NCI-H524 (cell line): ENCODE measurements around the gene OR14J1.
"Not testable (repeated sequence)": the region's sequence is repeated elsewhere in the genome, so short reads cannot be mapped to it uniquely, and the experiment has no call there.

ENCODE experiments used
- DNase-seq, 2 experiments: peaks; one replicate each; lab custom pipeline; 2025; lab: John Stamatoyannopoulos, UW

The OR14J1 gene

GRCh38 chr6:29301316-29301715 lies at the start of gene OR14J1:
TSS of gene OR14J1 (plus strand) at chr6:29301701. CDS start at chr6:29306690, 4,989 bp downstream.
- DNase-seq = no peak

GRCh38 chr6:29251736-29252135 lies 49.8 kb upstream of the OR14J1 start:
- no peak for DNase-seq

- DNase-seq = no peak
These were observed 46.0 kb upstream of the OR14J1 start for GRCh38 chr6:29255530-29255929.

- no peak for DNase-seq
These were observed 41.8 kb upstream of the OR14J1 start for GRCh38 chr6:29259721-29260120.

GRCh38 chr6:29263001-29263400 lies 38.5 kb upstream of the OR14J1 start:
- DNase-seq = no peak

GRCh38 chr6:29294499-29294914 lies 7.0 kb upstream of the OR14J1 start:
- DNase-seq = no peak

- DNase-seq = no peak
These were observed 6.3 kb upstream of the OR14J1 start for GRCh38 chr6:29295181-29295585.

GRCh38 chr6:29295623-29296022 lies 5.9 kb upstream of the OR14J1 start:
- DNase-seq = no peak

GRCh38 chr6:29319931-29320330 lies 18.4 kb downstream of the OR14J1 start:
- DNase-seq = no peak

- DNase-seq = not testable (repeated sequence)
These were observed 21.8 kb downstream of the OR14J1 start for GRCh38 chr6:29323332-29323731.

GRCh38 chr6:29325777-29326176 lies 24.3 kb downstream of the OR14J1 start:
- no peak for DNase-seq

GRCh38 chr6:29332676-29333075 lies 31.2 kb downstream of the OR14J1 start:
- no peak for DNase-seq

- no peak for DNase-seq
These were observed 34.8 kb downstream of the OR14J1 start for GRCh38 chr6:29336269-29336668.

GRCh38 chr6:29345380-29345779 lies 43.9 kb downstream of the OR14J1 start:
- DNase-seq = no peak

- DNase-seq = not testable (repeated sequence)
These were observed 47.8 kb downstream of the OR14J1 start for GRCh38 chr6:29349348-29349747.

- DNase-seq = no peak
These were observed 53.5 kb downstream of the OR14J1 start for GRCh38 chr6:29354980-29355379.

GRCh38 chr6:29355603-29356002 lies 54.1 kb downstream of the OR14J1 start:
- DNase-seq = no peak
